Colonic mucosa (tissue), 4 donors: ENCODE measurements around the gene PPFIA4. TPM values are rescaled to one million over a fixed set of nuclear protein-coding genes. Genes with fewer than 3 reads are reported as not detected.

Experiments
- DNase-seq: peaks from one replicate; pipeline ENCODE4 v3.0.0-alpha.2; 2020
- H3K27ac ChIP-seq: fragments of 200-600 bp; one replicate; pipeline ENCODE4 v1.8.0; 2021
- H3K27me3 ChIP-seq: fragments of 200-600 bp; one replicate; pipeline ENCODE4 v1.8.0; 2021
- H3K36me3 ChIP-seq: fragments of 200-600 bp; one replicate; pipeline ENCODE4 v1.8.0; 2021
- H3K4me1 ChIP-seq: fragments of 200-600 bp; one replicate; pipeline ENCODE4 v1.8.0; 2021; ENCODE audit warnings: mild to moderate bottlenecking
- H3K4me3 ChIP-seq: fragments of 200-600 bp; one replicate; pipeline ENCODE4 v1.8.0; 2021
- H3K9ac ChIP-seq, 2 donors: one replicate each; pipeline ENCODE4 v1.7.0; 2013; ENCODE audit warnings: control low read depth in 2 of 2, low read depth in 2 of 2, low read length in 2 of 2
- H3K9me3 ChIP-seq: fragments of 200-600 bp; one replicate; pipeline ENCODE4 v1.8.0; 2021
- CTCF ChIP-seq: fragments of 200-600 bp; IDR thresholded peaks from one replicate; pipeline ENCODE4 v1.8.0; 2022; ENCODE audit warnings: antibody characterized with exemption, mild to moderate bottlenecking
- intact Hi-C: fragments of 100-400 bp; cut with DNase I; formaldehyde crosslinking; loops from one replicate; pipeline ENCODE4 v1.14.1; 2022
- total RNA-seq, 2 donors: library from RNA; stranded (reverse); fragmentation: NEBNext Ultra II Directional in 1 of 2; extraction: Animal tissue kit (Norgen Biotek cat#: 25700) in 1 of 2; gene quantifications; one replicate each; pipeline ENCODE4 v1.2.1, GENCODE V29; 2021
- donor health status: healthy.
- donor health status: DM: no; HTN: no; CAD: no.
- donor health status: DM: no; HTN: no; CAD: no.

Gene PPFIA4
- total RNA-seq, 2 donors from 2014 or later: 1.6 to 7.3 TPM

GRCh38 chr1:203088441-203088840 lies 62.1 kb downstream of the PPFIA4 start:
- Histone ChIP-seq H3K36me3 (no peaks in the 10 kb centered on the region), H3K27ac (no peak overlapping the region), H3K4me1 (no peaks in the 10 kb centered on the region), H3K4me3 (no peak overlapping the region), H3K9me3 (no peaks in the 10 kb centered on the region), H3K9ac (no peak overlapping the region), H3K27me3 (no peaks in the 10 kb centered on the region)
- no peak for TF ChIP-seq CTCF
- intact Hi-C loops: no loop called here
- DNase-seq: no peak

GRCh38 chr1:203089001-203089650 lies 62.8 kb downstream of the PPFIA4 start:
- H3K36me3 ChIP-seq: no peaks in the 10 kb centered on the region
- H3K27me3 ChIP-seq: no peaks in the 10 kb centered on the region
- no peak for DNase-seq
- no peak overlapping the region for H3K4me3 ChIP-seq
- H3K4me1 ChIP-seq: no peaks in the 10 kb centered on the region
- intact Hi-C loops: no loop called here
- no peak for TF ChIP-seq CTCF
- H3K9ac ChIP-seq: no peak overlapping the region
- no peaks in the 10 kb centered on the region for H3K9me3 ChIP-seq
- no peak overlapping the region for H3K27ac ChIP-seq

GRCh38 chr1:203089651-203090045 lies 63.4 kb downstream of the PPFIA4 start:
- no peaks in the 10 kb centered on the region for H3K9me3 ChIP-seq
- TF ChIP-seq CTCF: no peak
- no peaks in the 10 kb centered on the region for H3K36me3 ChIP-seq
- no peak for DNase-seq
- no peak overlapping the region for H3K4me3 ChIP-seq
- H3K9ac ChIP-seq: no peak overlapping the region
- H3K27ac ChIP-seq: no peak overlapping the region
- intact Hi-C loops: no loop called here
- H3K27me3 ChIP-seq: no peaks in the 10 kb centered on the region
- H3K4me1 ChIP-seq: no peaks in the 10 kb centered on the region

GRCh38 chr1:203090421-203091198 lies 64.3 kb downstream of the PPFIA4 start:
- no peaks in the 10 kb centered on the region for H3K9me3 ChIP-seq
- no peak overlapping the region for H3K4me3 ChIP-seq
- no peaks in the 10 kb centered on the region for H3K36me3 ChIP-seq
- no peak overlapping the region for H3K27ac ChIP-seq
- no peak overlapping the region for H3K9ac ChIP-seq
- no peak for TF ChIP-seq CTCF
- no peaks in the 10 kb centered on the region for H3K4me1 ChIP-seq
- DNase-seq: no peak
- intact Hi-C loops: no loop called here
- H3K27me3 ChIP-seq: no peaks in the 10 kb centered on the region

- DNase-seq: no peak
- Histone ChIP-seq H3K9ac (no peak overlapping the region), H3K27me3 (no peaks in the 10 kb centered on the region), H3K27ac (no peak overlapping the region), H3K4me3 (no peak overlapping the region), H3K9me3 (no peaks in the 10 kb centered on the region), H3K36me3 (no peaks in the 10 kb centered on the region), H3K4me1 (no peaks in the 10 kb centered on the region)
- intact Hi-C loops: no loop called here
- no peak for TF ChIP-seq CTCF
Observed at GRCh38 chr1:203091199-203091477, 64.8 kb downstream of the PPFIA4 start.
